Measurements from ENCODE around the gene WIPF2. TPM values are rescaled to one million over a fixed set of nuclear protein-coding genes. Genes with fewer than 3 reads are reported as not detected.

WIPF2 gene
- total and polyA plus RNA-seq, 2 experiments from 2014 or later = 9.2 TPM

GRCh38 chr17:40312131-40312731 lies 93.1 kb downstream of the WIPF2 start:
- H3K4me3 Mint-ChIP-seq = no peak overlapping the region
- Histone ChIP-seq H3K4me2 (no peak overlapping the region), H3K36me3 (ENCODE audit: insufficient read depth) (no peaks in the 10 kb centered on the region), H3F3A (replicated peaks; ENCODE audit: low read depth) (peaks cover 22% of the 10 kb centered on the region), H3K9me2 (ENCODE audit: insufficient read depth) (no peaks in the 10 kb centered on the region), H3K79me2 (replicated peaks; ENCODE audit: insufficient read depth) (no peaks in the 10 kb centered on the region), H3K4me3 (no peak overlapping the region), H3K27me3 (ENCODE audit: insufficient read depth) (peaks cover 32% of the 10 kb centered on the region), H2AFZ (no peak overlapping the region), H3K27ac (ENCODE audit: low read depth) (no peak overlapping the region), H3K4me1 (ENCODE audit: insufficient read depth) (peaks cover 48% of the 10 kb centered on the region), H4K20me1 (replicated peaks; ENCODE audit: insufficient read depth) (peaks cover 5% of the 10 kb centered on the region; the same call in 1 of the 2 replicates)
- no peak overlapping the region for H3K27ac Mint-ChIP-seq
- H3K36me3 Mint-ChIP-seq (ENCODE audit: low read depth) = no peaks in the 10 kb centered on the region; the same call in 2 of the 3 replicates
- peaks cover 25% of the 10 kb centered on the region for H3K27me3 Mint-ChIP-seq (ENCODE audit: insufficient read depth, low read depth, poor library complexity)
- no peaks in the 10 kb centered on the region for H3K9me3 Mint-ChIP-seq
- no peak for ATAC-seq
- TF ChIP-seq ZNF114 (CRISPR knock-in tag; IDR thresholded peaks at IDR 0.05) (no peak), ZNF331 (CRISPR knock-in tag; IDR thresholded peaks at IDR 0.05; ENCODE audit: low read depth) (no peak), STAT1 (IDR thresholded peaks at IDR 0.05; ENCODE audit: unreplicated experiment) (no peak), NANOG (IDR thresholded peaks at IDR 0.05; ENCODE audit: borderline replicate concordance) (no peak), EZH2phosphoT487 (IDR thresholded peaks at IDR 0.05; ENCODE audit: unreplicated experiment) (no peak), REST (IDR thresholded peaks at IDR 0.05; ENCODE audit: unreplicated experiment) (no peak), POLR2AphosphoS5 (IDR thresholded peaks at IDR 0.05; ENCODE audit: low read depth) (no peak), EZH2 (IDR thresholded peaks at IDR 0.05; ENCODE audit: low read depth, unreplicated experiment) (no peak), CREB1 (CRISPR knock-in tag; IDR thresholded peaks at IDR 0.05; ENCODE audit: low read depth) (no peak), CTCF (conservative IDR thresholded peaks at IDR 0.05; ENCODE audit: low read depth in 2 of 2) (no peak), JUNB (IDR thresholded peaks at IDR 0.05; ENCODE audit: unreplicated experiment) (no peak), ZNF462 (CRISPR knock-in tag; IDR thresholded peaks at IDR 0.05) (no peak)
- TF ChIP-seq, protein P1, sequence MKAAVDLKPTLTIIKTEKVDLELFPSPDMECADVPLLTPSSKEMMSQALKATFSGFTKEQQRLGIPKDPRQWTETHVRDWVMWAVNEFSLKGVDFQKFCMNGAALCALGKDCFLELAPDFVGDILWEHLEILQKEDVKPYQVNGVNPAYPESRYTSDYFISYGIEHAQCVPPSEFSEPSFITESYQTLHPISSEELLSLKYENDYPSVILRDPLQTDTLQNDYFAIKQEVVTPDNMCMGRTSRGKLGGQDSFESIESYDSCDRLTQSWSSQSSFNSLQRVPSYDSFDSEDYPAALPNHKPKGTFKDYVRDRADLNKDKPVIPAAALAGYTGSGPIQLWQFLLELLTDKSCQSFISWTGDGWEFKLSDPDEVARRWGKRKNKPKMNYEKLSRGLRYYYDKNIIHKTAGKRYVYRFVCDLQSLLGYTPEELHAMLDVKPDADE (IDR thresholded peaks at IDR 0.05) = no peak
- peaks cover 63% of the 10 kb centered on the region for H3K4me1 Mint-ChIP-seq
- no peak for DNase-seq (ENCODE audit: low spot score)
